IMR-90 (cell line): ENCODE measurements around the gene SLC2A8.

ENCODE experiments used
- BHLHE40 ChIP-seq: fragments of 150-350 bp; IDR thresholded peaks from 2 replicates; pipeline ENCODE4 v1.6.1; 2016; ENCODE audit warnings: mild to moderate bottlenecking, low read depth, low read length
- CHD1 ChIP-seq: IDR thresholded peaks from 2 replicates; pipeline ENCODE4 v1.6.1; 2012; ENCODE audit warnings: low read depth, low read length, improper control_type of control experiment
- CTCF ChIP-seq: conservative IDR thresholded peaks from 2 replicates; pipeline ENCODE4 v1.5.1; 2012; ENCODE audit warnings: mild to moderate bottlenecking, low read depth, low read length, improper control_type of control experiment
- MAFK ChIP-seq: IDR thresholded peaks from 2 replicates; pipeline ENCODE4 v1.6.1; 2012; ENCODE audit warnings: low read depth, low read length, improper control_type of control experiment
- MAZ ChIP-seq: IDR thresholded peaks from 2 replicates; pipeline ENCODE4 v1.6.1; 2012; ENCODE audit warnings: low read depth, mild to moderate bottlenecking, low read length, improper control_type of control experiment, moderate library complexity, borderline replicate concordance
- MXI1 ChIP-seq: IDR thresholded peaks from 2 replicates; pipeline ENCODE4 v1.6.1; 2012; ENCODE audit warnings: low read depth, mild to moderate bottlenecking, low read length, moderate library complexity, borderline replicate concordance
- POLR2A ChIP-seq: IDR thresholded peaks from 2 replicates; pipeline ENCODE4 v1.6.1; 2012; ENCODE audit warnings: mild to moderate bottlenecking, low read depth, low read length
- RAD21 ChIP-seq: IDR thresholded peaks from 2 replicates; pipeline ENCODE4 v1.6.1; 2012; ENCODE audit warnings: low read length, improper control_type of control experiment
- RCOR1 ChIP-seq: IDR thresholded peaks from 2 replicates; pipeline ENCODE4 v1.6.1; 2012; ENCODE audit warnings: mild to moderate bottlenecking, low read length, improper control_type of control experiment; ENCODE audit not compliant: insufficient replicate concordance
- SMC3 ChIP-seq: fragments of 150-350 bp; IDR thresholded peaks from 2 replicates; pipeline ENCODE4 v1.6.1; 2016; ENCODE audit warnings: low read depth, mild to moderate bottlenecking, antibody characterized with exemption, low read length, moderate library complexity
- USF2 ChIP-seq: fragments of 150-350 bp; IDR thresholded peaks from 2 replicates; pipeline ENCODE4 v1.6.1; 2017; ENCODE audit warnings: mild to moderate bottlenecking, antibody characterized with exemption, low read length, low read depth

- 0 out of 2 replicates have a peak, but pooled peaks have one; percentile 10 for TF ChIP-seq CTCF
- TF ChIP-seq POLR2A, result no peak
- no peak for TF ChIP-seq USF2
- no peak for TF ChIP-seq BHLHE40
- no peak for TF ChIP-seq CHD1
- no peak for TF ChIP-seq RAD21
- TF ChIP-seq MAFK, result no peak
- no peak for TF ChIP-seq SMC3
- no peak for TF ChIP-seq MAZ
- TF ChIP-seq RCOR1, result no peak
- TF ChIP-seq MXI1, result no peak
Measured at GRCh38 chr9:127418037-127418471, 21.1 kb downstream of the SLC2A8 start.
